Liver (tissue), 3 donors: ENCODE results near the gene LMNB1.

ENCODE experiments used
- ATF3 ChIP-seq: IDR thresholded peaks from 2 replicates; pipeline ENCODE4 v1.6.1; 2016; ENCODE audit warnings: antibody characterized with exemption
- FOXA2 ChIP-seq: IDR thresholded peaks from 2 replicates; pipeline ENCODE4 v1.6.1; 2016; ENCODE audit warnings: antibody characterized with exemption
- HNF4G ChIP-seq: IDR thresholded peaks from 2 replicates; pipeline ENCODE4 v1.6.1; 2016; ENCODE audit warnings: antibody characterized with exemption
- MAX ChIP-seq: IDR thresholded peaks from 2 replicates; pipeline ENCODE4 v1.6.1; 2016; ENCODE audit warnings: antibody characterized with exemption
- RAD21 ChIP-seq, 2 donors: IDR thresholded peaks; 2 replicates each; pipeline ENCODE4 v1.6.1; 2016; ENCODE audit warnings: antibody characterized with exemption in 2 of 2, mild to moderate bottlenecking in 2 of 2
- REST ChIP-seq: IDR thresholded peaks from 2 replicates; pipeline ENCODE4 v1.6.1; 2016; ENCODE audit warnings: antibody characterized with exemption, mild to moderate bottlenecking
- YY1 ChIP-seq: IDR thresholded peaks from 2 replicates; pipeline ENCODE4 v1.6.1; 2016; ENCODE audit warnings: antibody characterized with exemption, mild to moderate bottlenecking
- ZBTB33 ChIP-seq: IDR thresholded peaks from 2 replicates; pipeline ENCODE4 v1.6.1; 2016; ENCODE audit warnings: antibody characterized with exemption
- TF ChIP-seq, protein P1 (sequence below): fragments of 150-350 bp; IDR thresholded peaks from 2 replicates; pipeline ENCODE4 v1.5.1; 2017; ENCODE audit warnings: improper control_type of control experiment, low read depth, low read length; ENCODE audit not compliant: missing input control
- donor health status: healthy.
- donor health status: healthy.

DNA sequence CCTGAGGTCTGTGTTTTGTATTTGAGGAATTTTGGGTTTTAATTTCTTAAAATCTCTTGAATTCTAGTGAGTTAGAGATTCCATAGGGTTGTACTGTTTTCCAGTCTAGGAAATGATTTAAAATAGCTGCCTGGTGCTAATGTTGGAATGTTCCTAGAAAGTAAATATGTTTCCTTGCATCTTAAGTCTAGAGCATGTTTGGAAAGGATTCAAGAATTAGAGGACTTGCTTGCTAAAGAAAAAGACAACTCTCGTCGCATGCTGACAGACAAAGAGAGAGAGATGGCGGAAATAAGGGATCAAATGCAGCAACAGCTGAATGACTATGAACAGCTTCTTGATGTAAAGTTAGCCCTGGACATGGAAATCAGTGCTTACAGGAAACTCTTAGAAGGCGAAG, 41.8 kb downstream of the LMNB1 start:
- TF ChIP-seq, protein P1, sequence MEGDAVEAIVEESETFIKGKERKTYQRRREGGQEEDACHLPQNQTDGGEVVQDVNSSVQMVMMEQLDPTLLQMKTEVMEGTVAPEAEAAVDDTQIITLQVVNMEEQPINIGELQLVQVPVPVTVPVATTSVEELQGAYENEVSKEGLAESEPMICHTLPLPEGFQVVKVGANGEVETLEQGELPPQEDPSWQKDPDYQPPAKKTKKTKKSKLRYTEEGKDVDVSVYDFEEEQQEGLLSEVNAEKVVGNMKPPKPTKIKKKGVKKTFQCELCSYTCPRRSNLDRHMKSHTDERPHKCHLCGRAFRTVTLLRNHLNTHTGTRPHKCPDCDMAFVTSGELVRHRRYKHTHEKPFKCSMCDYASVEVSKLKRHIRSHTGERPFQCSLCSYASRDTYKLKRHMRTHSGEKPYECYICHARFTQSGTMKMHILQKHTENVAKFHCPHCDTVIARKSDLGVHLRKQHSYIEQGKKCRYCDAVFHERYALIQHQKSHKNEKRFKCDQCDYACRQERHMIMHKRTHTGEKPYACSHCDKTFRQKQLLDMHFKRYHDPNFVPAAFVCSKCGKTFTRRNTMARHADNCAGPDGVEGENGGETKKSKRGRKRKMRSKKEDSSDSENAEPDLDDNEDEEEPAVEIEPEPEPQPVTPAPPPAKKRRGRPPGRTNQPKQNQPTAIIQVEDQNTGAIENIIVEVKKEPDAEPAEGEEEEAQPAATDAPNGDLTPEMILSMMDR = no peak
- no peak for TF ChIP-seq ATF3
- no peak for TF ChIP-seq MAX
- no peak for TF ChIP-seq REST
- TF ChIP-seq ZBTB33 = no peak
- TF ChIP-seq HNF4G = no peak
- TF ChIP-seq FOXA2 = no peak
- no peak for TF ChIP-seq RAD21 (IDR thresholded peaks at IDR 0.05)
- TF ChIP-seq YY1 = no peak
